NT2/D1 (cell line): ENCODE results near the gene CAPN13.

Experiments
- DNase-seq: peaks from one replicate; pipeline ENCODE4 v3.0.0-alpha.2; 2011; ENCODE audit warnings: low read depth, low spot score
- H3K27me3 ChIP-seq: 2 replicates; pipeline ENCODE4 v1.6.0; 2011; ENCODE audit warnings: mild to moderate bottlenecking; ENCODE audit not compliant: insufficient read length, insufficient read depth
- H3K36me3 ChIP-seq: 2 replicates; pipeline ENCODE4 v1.6.1; 2011; ENCODE audit warnings: mild to moderate bottlenecking, low read length, mixed read lengths; ENCODE audit not compliant: insufficient read depth, insufficient read length
- H3K4me1 ChIP-seq: 2 replicates; pipeline ENCODE4 v1.5.1; 2011; ENCODE audit not compliant: insufficient read depth, insufficient read length
- H3K4me3 ChIP-seq: 2 replicates; pipeline ENCODE4 v1.5.1; 2011; ENCODE audit warnings: low read depth; ENCODE audit not compliant: insufficient read length
- H3K9ac ChIP-seq: 2 replicates; pipeline ENCODE4 v1.6.0; 2011; ENCODE audit warnings: low read depth; ENCODE audit not compliant: insufficient read length
- H3K9me3 ChIP-seq: 2 replicates; pipeline ENCODE4 v1.5.1; 2011; ENCODE audit warnings: mild to moderate bottlenecking, low read length; ENCODE audit not compliant: insufficient read depth
- SUZ12 ChIP-seq: IDR thresholded peaks from 2 replicates; pipeline ENCODE4 v1.6.1; 2011; ENCODE audit not compliant: insufficient read length, insufficient read depth; ENCODE audit errors: extremely low read depth
- YY1 ChIP-seq: IDR thresholded peaks from 2 replicates; pipeline ENCODE4 v1.6.1; 2011; ENCODE audit not compliant: insufficient read length, insufficient read depth
- ZNF274 ChIP-seq: IDR thresholded peaks from 2 replicates; pipeline ENCODE4 v1.6.1; 2011; ENCODE audit warnings: mild to moderate bottlenecking, low read depth, low read length

The CAPN13 gene

GRCh38 chr2:30763151-30763660 is 44.0 kb downstream of the CAPN13 start:
- DNase-seq = no peak

GRCh38 chr2:30761226-30761625 is 46.0 kb downstream of the CAPN13 start:
- Histone ChIP-seq H3K9ac (no peak overlapping the region), H3K27me3 (no peaks in the 10 kb centered on the region), H3K4me1 (peaks cover 2% of the 10 kb centered on the region), H3K36me3 (no peaks in the 10 kb centered on the region), H3K9me3 (no peaks in the 10 kb centered on the region), H3K4me3 (no peak overlapping the region)
- DNase-seq = no peak
- no peak for TF ChIP-seq SUZ12
- no peak for TF ChIP-seq YY1
- no peak for TF ChIP-seq ZNF274

More at GRCh38 chr2:30763151-30763660, 44.0 kb downstream of the CAPN13 start:
- Histone ChIP-seq H3K9me3 (no peaks in the 10 kb centered on the region), H3K9ac (no peak overlapping the region), H3K36me3 (no peaks in the 10 kb centered on the region), H3K4me3 (no peak overlapping the region), H3K4me1 (peaks cover 2% of the 10 kb centered on the region), H3K27me3 (no peaks in the 10 kb centered on the region)
- TF ChIP-seq ZNF274 = no peak
- no peak for TF ChIP-seq YY1
- TF ChIP-seq SUZ12 = no peak

- DNase-seq = no peak
- no peak overlapping the region for H3K4me3 ChIP-seq
- H3K27me3 ChIP-seq = no peaks in the 10 kb centered on the region
- TF ChIP-seq SUZ12 = no peak
- no peak for TF ChIP-seq ZNF274
- no peak for TF ChIP-seq YY1
- no peaks in the 10 kb centered on the region for H3K36me3 ChIP-seq
- H3K4me1 ChIP-seq = no peaks in the 10 kb centered on the region
- no peak overlapping the region for H3K9ac ChIP-seq
- no peaks in the 10 kb centered on the region for H3K9me3 ChIP-seq
These were observed 47.8 kb downstream of the CAPN13 start for GRCh38 chr2:30759481-30759880.

- TF ChIP-seq YY1 (no peak), SUZ12 (no peak), ZNF274 (no peak)
- no peak for DNase-seq
- H3K4me1 ChIP-seq = no peaks in the 10 kb centered on the region
- no peaks in the 10 kb centered on the region for H3K27me3 ChIP-seq
- H3K9ac ChIP-seq = no peak overlapping the region
- H3K9me3 ChIP-seq = no peaks in the 10 kb centered on the region
- H3K4me3 ChIP-seq = no peak overlapping the region
- H3K36me3 ChIP-seq = no peaks in the 10 kb centered on the region
These were observed 49.0 kb downstream of the CAPN13 start for GRCh38 chr2:30758191-30758651.

- no peaks in the 10 kb centered on the region for H3K4me1 ChIP-seq
- no peak for TF ChIP-seq YY1
- no peak for TF ChIP-seq ZNF274
- TF ChIP-seq SUZ12 = no peak
- H3K9ac ChIP-seq = no peak overlapping the region
- no peak for DNase-seq
- H3K4me3 ChIP-seq = no peak overlapping the region
- no peaks in the 10 kb centered on the region for H3K36me3 ChIP-seq
- H3K27me3 ChIP-seq = no peaks in the 10 kb centered on the region
- H3K9me3 ChIP-seq = no peaks in the 10 kb centered on the region
These were observed 49.5 kb downstream of the CAPN13 start for GRCh38 chr2:30757749-30758148.

GRCh38 chr2:30756971-30757370 is 50.3 kb downstream of the CAPN13 start:
- Histone ChIP-seq H3K9me3 (no peaks in the 10 kb centered on the region), H3K36me3 (no peaks in the 10 kb centered on the region), H3K9ac (no peak overlapping the region), H3K4me1 (no peaks in the 10 kb centered on the region), H3K4me3 (no peak overlapping the region), H3K27me3 (no peaks in the 10 kb centered on the region)
- TF ChIP-seq ZNF274 (no peak), YY1 (no peak), SUZ12 (no peak)
- DNase-seq = no peak

GRCh38 chr2:30756051-30756719 is 51.1 kb downstream of the CAPN13 start:
- Histone ChIP-seq H3K27me3 (no peaks in the 10 kb centered on the region), H3K9me3 (no peaks in the 10 kb centered on the region), H3K4me3 (no peak overlapping the region), H3K36me3 (no peaks in the 10 kb centered on the region), H3K9ac (no peak overlapping the region), H3K4me1 (no peaks in the 10 kb centered on the region)
- DNase-seq = peak; percentile 22
- TF ChIP-seq ZNF274 (no peak), SUZ12 (no peak), YY1 (no peak)
